Pancreas (tissue), 10 donors: ENCODE measurements around the gene NEURL3. TPM values are rescaled to one million over a fixed set of nuclear protein-coding genes. Genes with fewer than 3 reads are reported as not detected.

ENCODE experiments used
- ATAC-seq, 4 donors: fragments of 200-7000 bp; cut with Tn5 transposase; one replicate each; pipeline versions ENCODE4 v1.8.0 to v1.9.1; 2020; ENCODE audit warnings: mild to moderate bottlenecking in 4 of 4, moderate library complexity in 4 of 4
- DNase-seq, 6 donors: peaks; one replicate each; pipeline ENCODE4 v3.0.0-alpha.2; 2020
- FAIRE-seq: peaks from 2 replicates; lab custom pipeline; 2012; peaks lifted over from hg19 to GRCh38; lab: Jason Lieb, UNC
- H3K27ac ChIP-seq, 4 donors: fragments of 200-600 bp; sonication (generic); 1 replicate in 3 of 4; 2 replicates in 1 of 4; pipeline versions ENCODE4 v1.5.0 to v1.8.0; 2020
- H3K27me3 ChIP-seq, 4 donors: fragments of 200-600 bp; one replicate each; pipeline ENCODE4 v1.8.0; 2021
- H3K36me3 ChIP-seq, 3 donors: fragments of 200-600 bp; sonication (generic) in 1 of 3; one replicate each; pipeline versions ENCODE4 v1.5.0 to v1.8.0; 2020 to 2021
- H3K4me1 ChIP-seq, 3 donors: fragments of 200-600 bp; one replicate each; pipeline ENCODE4 v1.8.0; 2021
- H3K4me3 ChIP-seq, 4 donors: fragments of 200-600 bp; sonication (generic) in 2 of 4; one replicate each; pipeline versions ENCODE4 v1.5.0 to v1.8.0; 2020 to 2021
- H3K9me3 ChIP-seq, 4 donors: fragments of 200-600 bp; one replicate each; pipeline ENCODE4 v1.8.0; 2021
- CTCF ChIP-seq, 4 donors: fragments of 200-600 bp; sonication (generic) in 3 of 4; IDR thresholded peaks; one replicate each; pipeline versions ENCODE4 v1.5.0 to v1.8.0; 2021; ENCODE audit warnings: antibody characterized with exemption in 4 of 4
- WGBS, 2 donors: extraction: QIAGEN DNeasy Blood & Tissue Kit; methylation state at CpG; one replicate each; pipeline ENCODE4 v1.1.7; 2013; 5-methylcytosine and 5-hydroxymethylcytosine counted together
- intact Hi-C, 3 donors: fragments of 100-400 bp; cut with DNase I; formaldehyde crosslinking; loops; one replicate each; pipeline versions ENCODE4 v1.11.1 to v1.14.2; 2022
- polyA plus RNA-seq, 2 donors: library from polyadenylated mRNA; stranded (reverse); fragments of 200-250 nt; gene quantifications; one replicate each; pipeline ENCODE4 v1.2.3, GENCODE V29; 2013
- total RNA-seq, 6 donors: library from RNA; stranded (reverse); fragmentation: NEBNext Ultra II Directional in 4 of 6; extraction: Animal tissue kit (Norgen Biotek cat#: 25700) in 4 of 6; gene quantifications; one replicate each; pipeline versions ENCODE4 v1.2.1 to v1.2.4, GENCODE V29; 2021 to 2023
- donor health status: healthy with polysubstance abuse.
- donor health status: DM: no; HTN: no; CAD: no; lungs with moderate emphysema.
- donor health status: DM: no; HTN: no; CAD: no.
- donor health status: control.
- donor health status: control.
- donor health status: Bipolar disorder and iron deficiency.
- donor health status: DM: yes; HTN: yes; CAD: no.
- donor health status: DM: no; HTN: no; CAD: no.
- donor health status: DM: no; HTN: no; CAD: no.
- donor health status: DM: yes; HTN: yes; CAD: no.

NEURL3 gene
- total and polyA plus RNA-seq, 8 donors = 8.6 to 73.5 (median 18.6) TPM

GRCh38 chr2:96509114-96509846, 4.1 kb upstream of the NEURL3 start:
- peak; percentile 82 to 97 (median 96) for DNase-seq

GRCh38 chr2:96508521-96509113, 3.5 kb upstream of the NEURL3 start:
- intact Hi-C loops = loop anchor here in 1 of 3 donors (2.0 kb wide), 1 partner anchor 102 kb away; no protein-coding TSS in a partner anchor
- peaks cover 6 to 27% (median 10%) of the 10 kb centered on the region in 3 donors for H3K4me1 ChIP-seq
- H3K27me3 ChIP-seq = no peaks in the 10 kb centered on the region
- H3K27ac ChIP-seq = no peak overlapping the region
- no peak for TF ChIP-seq CTCF (IDR thresholded peaks at IDR 0.05)
- ATAC-seq (no peak), DNase-seq (peak in 3 of 6 donors; percentile 25 to 76 (median 54)), FAIRE-seq (no peak)
- 56 to 59% methylated on average over 26 of the region's 26 CpGs for WGBS, 2 donors
- no peaks in the 10 kb centered on the region for H3K36me3 ChIP-seq
- H3K4me3 ChIP-seq = peak overlapping the region in 2 of 4 donors; percentile 37 to 46
- no peaks in the 10 kb centered on the region for H3K9me3 ChIP-seq

More at GRCh38 chr2:96509114-96509846, 4.1 kb upstream of the NEURL3 start:
- H3K4me3 ChIP-seq = peak overlapping the region in 1 of 4 donors; percentile 2
- H3K36me3 ChIP-seq = no peaks in the 10 kb centered on the region
- peak; percentile 83 to 92 (median 86) for ATAC-seq
- no peak overlapping the region for H3K27ac ChIP-seq
- no peak for FAIRE-seq
- no peaks in the 10 kb centered on the region for H3K9me3 ChIP-seq
- TF ChIP-seq CTCF (IDR thresholded peaks at IDR 0.05) = peak; percentile 98 to 99 (median 98)
- intact Hi-C loops = loop anchor here in 1 of 3 donors (2.0 kb wide), 1 partner anchor 102 kb away; no protein-coding TSS in a partner anchor
- peaks cover 6 to 26% (median 10%) of the 10 kb centered on the region in 3 donors for H3K4me1 ChIP-seq
- H3K27me3 ChIP-seq = no peaks in the 10 kb centered on the region
- WGBS, 2 donors = 21 to 22% methylated on average over 32 of the region's 32 CpGs

GRCh38 chr2:96507957-96508520, 2.9 kb upstream of the NEURL3 start:
- H3K36me3 ChIP-seq = no peaks in the 10 kb centered on the region
- ATAC-seq = peak; percentile 61 to 79 (median 72)
- no peak for FAIRE-seq
- DNase-seq = peak; percentile 64 to 95 (median 80)
- peak; percentile 98 to 100 (median 99) for TF ChIP-seq CTCF (IDR thresholded peaks at IDR 0.05)
- peak overlapping the region; percentile 4 to 46 (median 28) for H3K4me3 ChIP-seq
- WGBS, 2 donors = 3 to 11% methylated on average over 34 to 38 of the region's 38 CpGs
- H3K9me3 ChIP-seq = no peaks in the 10 kb centered on the region
- peaks cover 6 to 33% (median 10%) of the 10 kb centered on the region in 3 donors for H3K4me1 ChIP-seq
- H3K27me3 ChIP-seq = no peaks in the 10 kb centered on the region
- intact Hi-C loops = loop anchor here in 1 of 3 donors (2.0 kb wide), 1 partner anchor 101 kb away; no protein-coding TSS in a partner anchor
- peak overlapping the region; percentile 14 to 80 (median 54) for H3K27ac ChIP-seq

- H3K9me3 ChIP-seq = no peaks in the 10 kb centered on the region
- TF ChIP-seq CTCF (IDR thresholded peaks at IDR 0.05) = no peak
- H3K27me3 ChIP-seq = no peaks in the 10 kb centered on the region
- no peak for FAIRE-seq
- intact Hi-C loops = no loop called here
- no peaks in the 10 kb centered on the region for H3K36me3 ChIP-seq
- peak in 1 of 6 donors; percentile 8 for DNase-seq
- 74 to 80% methylated on average over 7 of the region's 7 CpGs for WGBS, 2 donors
- peak overlapping the region in 1 of 4 donors; percentile 37 for H3K4me3 ChIP-seq
- ATAC-seq = no peak
- peak overlapping the region in 2 of 4 donors; percentile 66 to 80 for H3K27ac ChIP-seq
- H3K4me1 ChIP-seq = peaks cover 6 to 44% (median 10%) of the 10 kb centered on the region in 3 donors
Measured at GRCh38 chr2:96506907-96507240, 1.7 kb upstream of the NEURL3 start.
